HG03460 (cell line): ENCODE results near the gene CD84.
"Not testable (repeated sequence)": the region's sequence is repeated elsewhere in the genome, so short reads cannot be mapped to it uniquely, and the experiment has no call there.

Experiments
- ATAC-seq: cut with Tn5 transposase; IDR thresholded peaks from one replicate; pipeline ENCODE4 v1.9.1; 2021; ENCODE audit not compliant: unreplicated experiment

The CD84 gene

DNA sequence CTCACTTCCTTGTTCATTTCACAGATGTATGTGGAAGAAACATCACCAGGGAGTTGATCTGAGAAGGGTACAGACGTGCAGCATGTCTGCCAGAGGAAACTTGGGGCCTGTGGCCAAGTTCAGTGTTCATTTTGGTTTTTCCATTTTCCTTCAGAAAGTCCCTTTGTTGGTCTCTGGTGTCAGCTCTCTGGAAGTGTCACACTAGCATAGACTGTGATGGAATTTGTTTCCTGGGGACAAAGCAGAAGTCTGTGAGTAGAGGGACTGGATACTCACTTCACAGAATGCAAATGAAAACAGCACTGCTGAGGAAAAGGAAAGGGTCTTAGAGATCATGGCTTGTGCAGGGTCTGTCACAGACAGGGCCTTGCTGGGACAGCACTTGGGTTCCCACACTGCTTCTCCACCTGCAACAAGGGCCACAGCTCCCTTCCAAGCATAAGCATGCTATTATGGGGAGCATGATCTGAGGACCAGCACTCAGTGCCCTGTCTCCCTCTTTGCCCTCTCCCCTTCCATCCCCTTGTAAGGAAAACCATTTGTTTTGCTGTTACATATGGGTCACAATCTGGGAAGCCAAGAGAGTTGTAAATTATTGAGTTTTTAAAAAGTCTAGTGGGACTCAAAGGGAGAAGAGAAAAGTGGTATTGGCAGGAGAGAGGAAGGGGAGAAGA, 31.4 kb upstream of the CD84 start:
- no peak for ATAC-seq

DNA sequence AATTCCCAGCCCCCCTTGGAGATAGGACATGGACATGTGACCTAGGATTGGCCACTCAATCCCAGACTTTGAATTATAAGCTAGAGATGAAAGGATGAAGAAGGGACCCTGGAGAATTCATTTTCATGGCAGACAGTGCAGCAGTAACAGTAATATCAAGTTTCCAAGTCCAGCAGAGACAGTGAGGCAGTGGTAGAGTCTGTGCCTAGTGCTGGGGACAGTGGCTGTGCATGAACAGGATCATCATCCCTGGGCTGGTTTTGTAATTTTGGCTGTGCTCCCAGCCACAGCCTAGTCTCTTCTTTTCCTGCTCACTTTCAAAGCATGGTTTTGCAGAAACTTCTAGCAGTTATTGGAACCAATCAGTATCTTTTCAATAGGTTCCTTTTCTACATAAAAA, 29.6 kb upstream of the CD84 start:
- no peak for ATAC-seq

DNA sequence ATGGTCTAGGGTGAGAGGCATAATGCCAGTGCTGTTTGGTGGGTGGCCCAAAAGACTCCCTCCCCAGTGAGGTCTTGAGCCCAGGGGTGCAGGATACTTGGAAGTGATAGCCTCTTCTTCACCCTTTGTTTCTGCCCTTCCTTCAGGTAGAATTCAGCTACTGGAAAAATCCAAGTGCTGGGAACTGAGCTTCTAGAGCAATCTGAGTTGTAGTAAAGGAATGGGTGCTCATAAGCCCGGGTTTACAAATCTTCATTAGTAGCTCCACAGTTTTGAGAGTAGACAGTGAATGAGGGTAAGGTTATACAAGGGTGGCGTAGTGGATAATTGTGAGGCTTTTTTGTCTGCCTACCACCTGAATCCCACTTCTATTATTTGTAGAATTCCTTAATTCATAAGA, 29.2 kb upstream of the CD84 start:
- ATAC-seq, result no peak

DNA sequence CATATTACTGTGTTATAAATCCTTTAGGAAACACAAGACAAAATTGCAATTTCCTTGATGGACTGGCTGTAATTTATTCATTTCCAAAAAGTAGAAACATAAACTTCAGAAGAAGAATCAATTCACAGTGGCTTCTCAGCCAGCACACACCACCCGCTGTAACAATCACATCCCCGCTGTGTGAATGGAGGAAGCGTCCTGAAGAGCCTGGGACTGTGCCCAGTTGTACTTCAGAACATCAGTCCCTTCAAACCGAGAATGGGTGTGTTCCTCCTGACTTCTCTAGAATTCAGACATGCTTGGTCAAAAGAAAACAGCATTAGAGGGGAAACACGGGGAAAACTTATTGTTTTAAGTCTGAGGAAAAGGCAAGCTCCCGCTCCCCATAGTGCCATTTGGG, 28.8 kb upstream of the CD84 start:
- ATAC-seq, result no peak

DNA sequence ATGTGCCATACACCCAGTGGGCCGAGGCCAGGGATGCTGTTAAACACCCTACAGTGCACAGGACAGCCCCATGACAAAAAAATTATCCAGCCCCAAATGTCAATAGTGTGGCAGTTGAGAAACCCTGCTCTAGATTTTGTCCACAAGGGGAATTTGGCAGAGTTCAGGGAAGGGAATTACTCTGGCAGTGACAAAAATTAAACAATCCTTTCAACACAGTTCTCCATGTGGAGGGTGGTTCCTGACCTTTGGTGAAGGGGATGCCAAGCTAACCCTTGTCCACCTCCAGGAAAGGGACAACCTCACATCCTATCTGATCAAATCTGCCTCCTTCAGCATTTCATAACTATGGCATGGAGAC, 28.4 kb upstream of the CD84 start:
- ATAC-seq, result no peak

DNA sequence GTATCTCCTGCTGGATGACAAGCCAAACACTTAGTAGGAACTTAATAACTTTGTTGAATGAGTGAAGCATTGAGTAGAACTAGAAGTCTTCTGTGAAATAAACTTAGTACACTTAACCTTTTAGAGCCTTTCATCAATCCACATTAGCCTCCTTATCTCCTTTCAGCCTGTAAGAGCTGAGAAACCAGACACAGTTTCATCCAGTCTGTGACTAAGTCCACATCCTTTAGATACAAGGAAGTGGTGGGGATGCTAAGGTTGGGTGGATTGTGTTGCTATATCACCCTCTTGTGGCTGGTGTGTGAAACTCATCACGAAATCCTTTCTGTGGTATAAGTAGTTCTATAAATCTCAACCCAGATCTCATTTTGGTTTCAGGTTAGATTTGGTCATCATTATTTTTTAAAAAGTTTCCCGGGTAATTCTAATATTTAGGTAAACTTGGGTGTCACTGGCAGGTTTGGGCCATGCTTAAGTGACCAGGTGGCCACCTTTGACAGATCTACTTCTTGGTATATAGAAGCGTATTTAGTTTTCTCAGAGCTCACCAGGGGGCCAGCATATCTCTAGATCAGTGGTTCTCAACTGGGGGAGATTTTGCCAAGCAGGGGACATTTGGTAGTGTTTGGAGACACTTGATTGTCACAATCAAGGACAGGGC, 27.8 kb upstream of the CD84 start:
- peak; percentile 65 for ATAC-seq

DNA sequence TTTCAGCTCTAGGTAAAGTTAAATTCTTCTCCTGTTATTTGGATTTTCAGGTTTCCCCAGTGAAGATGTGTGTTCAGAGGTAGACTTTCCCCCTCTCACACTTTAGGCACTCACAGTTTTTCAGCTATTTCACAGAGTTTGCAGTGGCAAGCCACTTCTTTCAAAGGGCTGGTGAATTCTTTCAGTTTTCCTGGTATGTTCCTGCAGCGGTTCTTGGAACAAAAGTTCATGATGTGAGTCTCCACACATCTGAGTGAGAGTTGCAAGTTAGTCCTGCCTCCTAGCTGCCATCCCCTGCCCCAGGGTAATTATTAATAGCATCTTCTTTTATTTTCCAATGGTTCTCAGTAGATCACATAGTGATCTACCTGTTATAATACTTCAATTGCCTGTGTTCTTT, 27.3 kb upstream of the CD84 start:
- ATAC-seq, result no peak

DNA sequence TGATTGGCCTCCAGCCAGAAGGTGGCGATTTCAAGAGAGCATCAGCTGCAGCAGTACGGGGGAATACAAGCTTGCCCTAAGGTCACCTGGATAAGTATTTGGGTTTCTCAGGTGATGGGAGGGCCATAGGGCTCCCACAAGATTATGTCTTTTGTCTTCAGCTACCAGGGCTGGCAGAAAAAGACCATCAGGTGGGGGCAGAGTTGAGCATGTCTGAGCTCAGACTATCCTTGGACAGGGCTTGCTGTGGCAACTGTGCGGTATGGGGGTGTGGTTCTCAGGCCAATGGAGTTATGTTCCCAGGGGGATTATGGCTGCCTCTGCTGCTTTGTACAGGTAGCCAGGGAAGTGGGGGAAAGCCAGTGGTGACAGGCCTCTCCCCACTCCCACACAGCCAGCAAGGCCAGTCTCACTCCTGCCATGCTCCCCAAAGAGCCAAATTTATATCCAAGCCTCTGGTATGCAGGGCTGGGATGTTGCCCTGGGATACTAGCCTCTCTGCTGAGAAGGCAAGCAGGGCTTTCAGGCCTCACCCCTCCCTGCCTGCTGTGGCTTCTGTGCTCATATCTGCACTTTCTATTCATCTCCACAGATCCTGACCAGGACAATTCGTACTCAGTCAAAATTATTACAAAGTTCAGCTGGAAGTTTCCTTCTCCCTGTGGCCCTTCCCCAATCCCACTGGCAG, 26.6 kb upstream of the CD84 start:
- no peak for ATAC-seq

DNA sequence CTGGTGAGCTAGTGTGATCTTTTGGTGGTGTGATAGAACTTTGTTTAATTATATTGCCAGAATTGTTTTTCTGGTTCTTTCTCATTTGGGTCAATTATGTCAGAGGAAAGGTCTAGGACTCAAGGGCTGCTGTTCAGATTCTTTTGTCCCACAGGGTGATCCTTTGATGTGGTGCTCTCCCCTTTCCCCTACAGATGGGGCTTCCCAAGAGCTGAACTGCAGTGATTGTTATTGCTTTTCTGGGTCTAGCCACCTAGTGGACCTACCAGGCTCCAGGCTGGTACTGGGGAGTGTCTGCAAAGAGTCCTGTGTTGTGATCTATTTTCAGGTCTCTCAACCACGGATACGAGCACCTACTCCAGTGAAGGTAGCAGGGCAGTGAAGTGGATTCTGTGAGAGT, 25.9 kb upstream of the CD84 start:
- no peak for ATAC-seq

DNA sequence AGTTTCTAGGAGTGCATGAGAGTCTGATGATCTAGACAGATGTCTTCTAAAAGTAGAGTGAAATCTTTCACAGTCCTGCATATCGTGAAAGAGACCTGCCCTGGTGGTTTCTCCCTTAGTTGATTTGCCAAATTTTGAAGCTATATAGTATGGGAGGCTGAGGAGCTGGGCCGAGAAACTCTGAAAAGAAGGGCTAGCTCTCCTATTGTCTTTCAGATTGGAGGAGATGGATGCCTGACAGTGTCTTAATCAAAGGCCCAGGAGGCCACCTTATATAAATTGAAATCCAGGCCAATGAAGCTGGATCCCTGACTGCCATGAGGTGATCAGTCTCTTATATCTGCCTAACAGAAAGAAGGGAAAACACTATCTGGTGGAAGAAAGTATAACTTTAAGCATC, 18.4 kb upstream of the CD84 start:
- ATAC-seq, result no peak

DNA sequence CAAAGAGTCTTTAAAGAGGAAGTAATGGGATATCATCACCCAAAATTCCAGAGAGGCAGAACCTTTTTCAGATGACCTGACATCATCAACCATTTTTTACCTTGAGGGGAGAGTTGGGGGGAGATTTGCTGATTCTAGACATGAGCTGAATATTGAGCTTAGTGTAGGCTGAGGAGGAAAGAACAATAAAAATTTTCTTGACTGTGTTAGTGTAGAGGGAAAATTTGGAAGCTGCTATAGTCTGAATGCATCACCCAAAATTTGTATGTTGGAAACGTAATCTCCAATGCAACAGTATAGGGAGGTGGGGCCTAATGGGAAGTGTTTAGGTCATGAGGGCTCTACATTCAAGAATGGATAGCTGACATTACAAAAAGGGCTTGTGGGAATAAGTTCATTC, 17.8 kb upstream of the CD84 start:
- ATAC-seq, result no peak

DNA sequence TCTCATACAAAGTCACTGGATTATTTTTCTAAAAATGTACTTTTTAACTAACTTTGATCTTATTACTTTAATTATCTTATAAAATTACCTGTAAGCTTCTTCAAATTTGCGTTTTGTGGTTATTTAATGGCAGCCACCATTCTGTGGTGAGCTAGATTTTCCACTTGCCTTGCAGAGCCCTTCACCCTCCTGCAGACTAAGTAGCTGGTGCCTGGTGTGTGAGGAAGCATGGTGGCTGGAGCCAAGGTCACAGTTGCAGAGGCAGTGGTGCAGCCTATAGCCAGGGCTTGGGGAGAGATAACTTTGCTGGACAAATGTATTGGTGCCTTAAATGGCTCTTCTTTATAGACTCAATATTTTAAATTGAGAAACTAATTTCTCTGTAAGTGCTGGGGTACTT, 11.2 kb upstream of the CD84 start:
- ATAC-seq, result no peak

DNA sequence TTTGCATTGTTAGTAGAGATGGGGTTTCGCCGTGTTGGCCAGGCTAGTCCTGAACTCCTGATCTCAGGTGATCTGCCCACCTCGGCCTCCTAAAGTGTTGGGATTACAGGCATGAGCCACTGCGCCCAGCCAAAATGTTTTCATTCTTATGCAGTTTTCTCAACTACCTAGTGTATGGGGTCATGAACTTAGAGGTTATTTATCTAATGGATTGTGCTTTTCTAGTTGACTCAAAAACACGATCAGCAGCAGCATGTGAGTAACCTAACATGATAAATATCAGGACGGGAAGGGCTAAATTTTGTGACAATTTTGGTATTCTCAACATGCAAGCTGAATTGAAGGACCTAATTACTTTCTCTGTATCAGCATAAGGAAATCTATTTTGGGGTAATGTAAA, 9.2 kb upstream of the CD84 start:
- no peak for ATAC-seq

DNA sequence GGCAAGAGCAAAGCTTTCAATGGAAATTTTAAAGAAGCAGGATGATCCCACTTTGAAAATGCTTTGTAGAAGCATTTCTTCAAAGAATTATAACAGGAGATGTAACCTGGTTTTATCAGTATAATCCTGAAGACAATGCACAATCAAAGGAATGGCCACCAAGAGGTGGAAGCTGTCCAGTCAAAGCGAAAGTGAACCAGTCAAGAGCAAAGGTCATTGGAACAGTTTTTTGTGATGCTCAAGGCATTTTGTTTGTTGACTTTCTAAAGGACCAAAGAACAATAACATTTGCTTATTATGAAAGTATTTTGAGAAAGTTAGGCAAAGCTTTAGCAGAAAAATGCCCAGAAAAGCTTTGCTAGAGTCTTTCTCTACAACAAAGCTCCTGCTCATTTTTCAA, 5.5 kb upstream of the CD84 start:
- ATAC-seq, result no peak

DNA sequence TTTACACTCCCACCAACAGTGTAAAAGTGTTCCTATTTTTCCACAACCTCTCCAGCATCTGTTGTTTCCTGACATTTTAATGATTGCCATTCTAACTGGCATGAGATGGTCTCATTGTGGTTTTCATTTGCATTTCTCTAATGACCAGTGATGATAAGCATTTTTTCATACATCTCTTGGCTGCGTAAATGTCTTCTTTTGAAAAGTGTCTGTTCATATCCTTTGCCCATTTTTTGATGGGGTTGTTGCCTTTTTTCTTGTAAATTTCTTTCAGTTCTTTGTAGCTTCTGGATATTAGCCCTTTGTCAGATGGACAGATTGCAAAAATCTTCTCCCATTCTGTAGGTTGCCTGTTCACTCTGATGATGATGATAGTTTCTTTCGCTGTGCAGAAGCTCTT, 3.7 kb upstream of the CD84 start:
- not testable (repeated sequence) for ATAC-seq

DNA sequence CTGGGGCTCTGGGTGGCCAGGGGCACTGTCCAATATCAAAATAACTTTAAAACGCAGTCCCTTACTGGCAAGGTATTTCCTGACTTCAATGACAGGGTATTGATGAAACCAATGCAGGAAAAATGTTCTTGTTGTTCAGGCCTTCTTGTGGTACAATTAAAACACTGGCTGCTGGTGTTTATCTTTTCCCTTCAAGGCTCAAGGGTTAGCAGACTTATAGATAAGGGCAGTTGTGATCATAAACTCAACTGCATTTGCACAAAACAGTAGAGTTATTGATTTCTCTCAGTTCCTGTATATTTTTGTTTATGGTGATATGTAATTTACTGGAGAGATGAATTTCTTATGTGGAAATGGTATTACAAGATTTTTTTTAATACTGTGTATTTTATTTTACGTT, 2.7 kb upstream of the CD84 start:
- no peak for ATAC-seq

DNA sequence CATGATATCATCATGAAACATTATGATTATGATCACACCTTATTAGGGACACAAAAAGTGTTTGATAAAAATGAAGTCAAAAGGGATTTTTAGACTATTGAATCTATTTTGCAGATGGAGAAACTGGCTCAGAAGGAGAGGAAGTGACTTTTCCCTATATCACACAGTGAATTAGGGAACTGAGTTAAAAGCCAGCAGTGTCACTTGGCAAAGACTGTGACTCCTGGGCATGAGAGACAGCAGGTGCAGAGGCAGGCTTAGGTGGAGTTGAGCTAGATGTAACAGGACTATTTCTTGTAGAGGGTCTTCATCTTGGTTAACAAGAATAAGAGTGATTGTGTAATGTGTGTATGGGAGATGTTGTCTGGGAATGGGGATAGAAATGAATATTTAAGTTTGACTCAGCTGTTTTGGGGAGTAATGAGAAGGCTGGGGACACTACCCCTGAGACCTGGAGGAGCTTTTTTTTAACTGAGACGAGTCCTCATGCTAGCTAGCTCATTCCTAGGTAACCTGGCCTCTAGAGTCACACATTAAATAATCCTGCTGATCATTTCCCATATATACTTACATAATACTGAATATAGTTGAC, 1.0 kb upstream of the CD84 start:
- no peak for ATAC-seq

DNA sequence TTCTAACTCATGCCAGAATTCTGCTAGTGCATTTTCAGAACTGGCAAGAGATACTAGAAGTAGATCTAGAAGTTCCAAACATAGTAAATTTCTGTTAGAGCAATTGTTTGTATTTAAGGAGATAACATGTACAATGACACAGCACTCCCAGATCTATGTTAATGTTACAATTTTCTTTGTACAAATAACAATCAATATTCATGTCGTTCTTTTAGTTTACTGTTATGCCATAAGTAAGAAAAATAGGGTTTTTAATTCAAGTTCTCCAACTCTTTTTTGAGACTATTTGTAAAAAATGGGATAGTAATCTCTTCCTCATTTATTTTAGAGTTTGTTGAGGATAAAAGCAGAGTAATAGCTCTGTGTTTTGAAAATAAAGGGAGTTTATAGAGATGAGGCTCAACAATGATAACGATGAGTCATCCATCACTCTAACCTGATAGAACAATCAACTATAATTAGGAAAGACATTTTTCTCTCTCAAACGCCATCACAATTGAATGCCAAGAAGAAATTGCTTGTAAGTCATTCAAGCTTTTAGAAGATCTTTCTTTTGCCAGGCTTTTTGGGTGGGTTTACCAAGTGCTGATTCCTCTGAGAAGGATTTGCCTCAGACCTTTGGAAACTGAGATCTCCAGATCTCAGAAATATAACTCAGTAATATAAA, 638 bp downstream of the CD84 start:
- ATAC-seq, result no peak

DNA sequence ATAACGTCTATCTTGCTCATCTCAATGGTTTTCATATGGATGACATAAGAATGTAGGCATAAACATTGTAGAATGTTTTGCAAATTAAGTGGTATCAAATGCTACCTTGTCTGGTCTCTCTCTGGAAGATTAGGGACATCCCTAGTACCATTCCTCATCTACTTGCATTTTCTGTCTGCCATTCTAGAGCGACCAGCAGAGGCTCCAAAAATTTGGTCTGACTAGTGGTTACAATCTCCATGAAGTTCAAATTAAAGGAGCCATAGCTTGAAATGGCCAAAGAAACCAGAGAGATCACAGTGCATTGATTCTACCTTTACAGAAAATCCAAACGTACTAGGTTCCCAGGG, 1.1 kb downstream of the CD84 start:
- no peak for ATAC-seq

DNA sequence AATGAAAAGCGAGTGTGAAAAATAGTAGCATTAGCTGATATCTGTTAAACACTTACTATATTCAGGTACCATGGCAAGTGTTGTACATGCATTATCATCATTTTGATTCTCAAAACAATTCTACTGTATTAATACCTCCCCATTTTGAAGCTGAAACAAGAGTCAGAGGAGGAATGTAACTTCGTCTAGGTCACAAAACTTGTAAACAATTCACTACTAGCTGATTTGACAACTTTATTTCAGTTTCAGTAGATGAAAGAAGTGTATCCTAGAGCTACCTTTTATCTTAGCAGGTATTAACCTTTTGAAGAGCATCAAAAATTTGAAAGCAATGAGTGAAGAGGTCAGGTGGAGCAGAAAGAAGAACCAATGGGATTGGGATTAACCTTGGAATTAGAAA, 1.6 kb downstream of the CD84 start:
- no peak for ATAC-seq

DNA sequence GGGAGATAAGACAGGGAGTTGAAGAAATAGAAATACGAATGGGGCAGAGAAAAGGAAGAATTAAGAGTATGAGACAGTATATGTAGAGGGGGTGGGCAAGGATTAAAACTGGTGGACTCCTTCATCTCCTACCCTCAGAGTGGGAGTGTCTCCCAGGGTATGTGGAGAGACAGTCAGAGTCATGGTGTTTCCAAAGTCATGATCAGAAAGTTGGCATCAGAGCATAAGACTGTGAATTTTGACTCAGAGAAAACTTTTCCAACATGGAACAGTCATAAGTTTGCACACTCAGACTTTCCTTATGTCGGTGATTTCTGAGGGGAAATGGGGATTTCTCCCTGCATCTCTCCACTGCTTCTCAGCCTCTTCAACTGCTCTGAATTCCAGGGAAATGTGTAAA, 2.4 kb downstream of the CD84 start:
- no peak for ATAC-seq

DNA sequence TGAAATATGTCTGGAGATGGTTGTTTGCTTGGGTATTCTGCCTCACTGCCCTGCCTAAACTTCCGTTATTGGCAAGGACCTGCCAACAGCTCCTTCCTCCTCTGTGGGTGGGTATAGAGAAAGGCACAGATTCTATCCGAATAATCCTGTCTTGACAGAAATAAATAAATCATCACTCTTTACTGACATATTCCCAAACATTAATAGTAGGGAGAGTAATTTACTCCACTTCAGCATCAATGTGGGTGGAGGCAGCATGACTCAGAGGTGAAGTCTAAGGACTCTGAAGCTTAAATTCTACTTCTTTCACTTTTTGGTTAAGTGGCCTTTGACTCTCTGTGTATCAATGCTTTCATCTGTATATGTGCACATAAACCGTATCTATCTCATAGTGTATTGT, 2.9 kb downstream of the CD84 start:
- no peak for ATAC-seq
